Measurements from ENCODE around the gene CNFN.

Gene CNFN

DNA sequence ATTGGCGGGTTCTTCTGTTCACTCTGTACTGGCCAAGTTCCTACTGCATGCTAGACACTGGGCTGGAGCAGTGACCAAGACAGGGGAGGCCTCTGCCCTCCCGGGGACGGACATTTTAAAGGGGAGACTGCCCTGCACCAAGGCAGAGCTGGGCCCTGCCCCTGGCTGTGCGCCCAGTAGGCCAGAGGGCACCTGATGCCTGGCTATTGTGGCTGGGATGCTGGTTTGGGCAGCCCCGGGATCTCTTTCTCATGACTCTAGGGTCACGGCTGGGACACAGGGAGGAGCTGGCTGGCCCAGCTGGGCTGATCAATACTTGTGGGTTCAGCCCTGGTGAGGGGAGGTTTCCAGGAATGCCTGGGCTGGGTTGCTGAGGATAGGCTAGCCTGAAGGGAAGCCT is 19.4 kb upstream of the CNFN start:
- DNase-seq (ENCODE audit: low read depth): no peak

DNA sequence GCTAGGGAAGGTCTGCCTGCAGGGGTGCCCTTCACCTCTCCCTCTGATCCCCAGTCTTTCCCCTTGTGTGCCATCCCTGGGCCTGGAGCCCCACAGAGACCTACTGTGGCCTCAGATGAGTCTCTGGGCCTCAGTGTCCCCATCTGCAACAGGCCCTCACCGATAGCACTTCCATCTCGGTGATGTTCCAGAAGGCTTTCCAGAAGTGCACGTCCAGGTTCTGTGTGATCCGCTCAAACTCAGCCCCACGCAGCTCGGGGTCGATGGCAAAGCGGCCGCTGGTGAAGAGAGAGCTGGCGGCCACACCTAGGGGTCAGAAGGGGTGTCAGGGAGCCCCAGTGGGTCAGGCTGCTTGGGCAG is 17.7 kb upstream of the CNFN start:
- DNase-seq (ENCODE audit: low read depth): no peak

DNA sequence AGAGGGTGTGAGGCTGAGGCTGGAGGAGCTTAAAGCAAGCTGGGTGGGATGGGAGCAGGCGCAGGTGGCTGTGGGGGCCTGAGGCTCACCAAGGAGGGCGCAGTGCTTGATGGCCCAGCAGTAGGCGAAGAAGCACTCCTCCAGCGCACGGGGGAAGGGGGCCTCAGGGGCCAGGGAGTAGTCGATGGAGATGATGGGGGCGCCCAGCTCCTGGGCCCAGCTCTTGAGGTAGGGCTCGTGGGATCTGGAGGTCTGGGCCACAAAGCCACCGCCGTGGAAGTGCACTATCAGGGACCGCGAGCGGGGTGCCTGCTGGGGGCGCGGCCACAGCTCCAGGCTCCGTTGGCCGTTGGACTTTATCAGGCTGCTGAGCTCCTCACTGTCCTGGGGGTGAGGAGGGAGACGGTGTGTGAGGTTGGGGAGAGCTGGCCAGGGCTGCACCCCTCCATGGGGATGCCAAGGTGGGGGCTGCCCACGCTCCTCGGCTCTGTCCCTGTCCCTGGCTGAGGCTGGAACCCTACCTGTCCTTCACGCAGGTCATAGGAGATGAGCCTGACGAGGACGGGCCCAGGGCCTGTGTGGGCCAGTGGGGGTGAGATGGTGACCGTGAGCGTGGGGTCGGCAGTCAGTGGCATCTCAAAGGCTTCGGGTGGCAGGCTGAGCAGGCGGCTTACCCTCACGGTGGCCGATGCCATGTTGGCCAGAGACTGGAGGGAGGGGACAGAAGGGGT is 17.2 kb upstream of the CNFN start:
- DNase-seq (ENCODE audit: low read depth): no peak

DNA sequence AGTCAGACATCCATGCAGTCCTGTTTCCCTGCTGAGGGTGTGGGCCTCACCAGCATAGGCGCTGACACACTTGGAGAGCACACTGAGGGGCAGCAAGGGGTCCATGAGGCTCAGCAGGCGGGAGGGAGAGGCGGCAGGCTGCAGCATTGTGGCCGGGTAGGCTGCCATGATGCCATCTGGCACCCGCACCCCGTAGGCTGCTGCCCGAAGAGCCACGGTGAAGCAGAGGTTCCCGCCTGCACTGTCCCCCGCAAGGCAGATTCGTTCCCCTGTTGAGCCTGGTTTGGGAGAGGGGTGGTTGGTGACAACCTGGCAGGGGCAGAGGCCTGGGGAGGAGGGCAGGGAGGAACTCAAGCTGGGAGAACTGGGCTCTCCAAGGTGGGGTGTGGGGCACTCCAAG is 16.0 kb upstream of the CNFN start:
- no peak for DNase-seq (ENCODE audit: low read depth)

DNA sequence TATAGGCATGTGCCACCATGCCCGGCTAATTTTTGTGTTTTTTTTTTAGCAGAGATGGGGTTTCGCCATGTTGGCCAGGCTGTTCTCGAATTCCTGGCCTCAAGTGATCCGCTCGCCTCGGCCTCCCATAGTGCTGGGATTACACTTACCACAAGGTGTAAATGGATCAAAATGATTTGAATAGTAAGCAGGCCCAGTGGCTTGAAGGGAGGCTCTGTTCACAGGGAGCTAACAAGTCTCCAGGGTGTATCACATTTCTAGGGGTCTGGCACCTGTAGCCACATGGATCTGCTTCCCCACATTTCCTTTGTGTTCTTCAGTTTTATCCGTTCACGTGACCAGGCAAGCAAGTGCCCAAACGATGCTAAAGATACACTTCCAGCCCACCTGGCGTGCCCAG is 13.5 kb upstream of the CNFN start:
- DNase-seq (ENCODE audit: low read depth): no peak

DNA sequence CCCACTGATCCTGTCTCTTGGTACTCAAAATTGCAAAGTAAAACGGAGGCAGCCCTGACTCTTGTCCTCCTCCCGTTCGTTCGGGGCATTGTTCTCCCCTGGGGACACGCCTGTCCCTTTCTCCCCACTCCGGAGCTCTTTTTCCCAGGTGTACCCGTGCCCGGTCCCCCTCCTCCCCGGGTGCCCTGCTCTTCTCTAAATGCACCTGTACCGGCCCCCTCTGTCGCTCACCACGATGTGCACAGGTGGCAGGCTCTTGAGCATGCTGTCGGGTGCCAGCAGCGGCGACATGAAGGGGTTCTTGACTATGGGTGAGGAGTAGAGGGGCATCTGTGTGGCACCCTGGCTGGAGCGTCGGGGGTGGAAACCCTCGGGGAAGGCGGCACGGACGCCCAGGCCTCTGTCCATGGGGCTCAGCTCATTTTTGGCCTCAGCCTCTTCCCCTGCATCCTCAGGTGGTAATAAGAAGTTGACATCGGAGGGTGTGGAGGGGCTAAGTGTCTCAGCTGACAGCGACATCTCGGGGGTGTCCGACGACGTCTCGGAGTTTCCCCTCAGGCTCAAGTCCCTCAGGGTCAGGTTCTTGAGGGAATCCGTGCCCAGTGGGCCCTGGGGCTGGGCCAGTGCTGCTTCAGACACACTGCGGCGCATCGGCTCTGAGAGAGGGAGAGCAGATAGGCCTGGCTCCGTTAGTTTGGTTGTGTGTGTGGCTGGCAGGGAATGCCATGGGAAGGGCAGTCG is 12.4 kb upstream of the CNFN start:
- DNase-seq (ENCODE audit: low read depth): no peak

DNA sequence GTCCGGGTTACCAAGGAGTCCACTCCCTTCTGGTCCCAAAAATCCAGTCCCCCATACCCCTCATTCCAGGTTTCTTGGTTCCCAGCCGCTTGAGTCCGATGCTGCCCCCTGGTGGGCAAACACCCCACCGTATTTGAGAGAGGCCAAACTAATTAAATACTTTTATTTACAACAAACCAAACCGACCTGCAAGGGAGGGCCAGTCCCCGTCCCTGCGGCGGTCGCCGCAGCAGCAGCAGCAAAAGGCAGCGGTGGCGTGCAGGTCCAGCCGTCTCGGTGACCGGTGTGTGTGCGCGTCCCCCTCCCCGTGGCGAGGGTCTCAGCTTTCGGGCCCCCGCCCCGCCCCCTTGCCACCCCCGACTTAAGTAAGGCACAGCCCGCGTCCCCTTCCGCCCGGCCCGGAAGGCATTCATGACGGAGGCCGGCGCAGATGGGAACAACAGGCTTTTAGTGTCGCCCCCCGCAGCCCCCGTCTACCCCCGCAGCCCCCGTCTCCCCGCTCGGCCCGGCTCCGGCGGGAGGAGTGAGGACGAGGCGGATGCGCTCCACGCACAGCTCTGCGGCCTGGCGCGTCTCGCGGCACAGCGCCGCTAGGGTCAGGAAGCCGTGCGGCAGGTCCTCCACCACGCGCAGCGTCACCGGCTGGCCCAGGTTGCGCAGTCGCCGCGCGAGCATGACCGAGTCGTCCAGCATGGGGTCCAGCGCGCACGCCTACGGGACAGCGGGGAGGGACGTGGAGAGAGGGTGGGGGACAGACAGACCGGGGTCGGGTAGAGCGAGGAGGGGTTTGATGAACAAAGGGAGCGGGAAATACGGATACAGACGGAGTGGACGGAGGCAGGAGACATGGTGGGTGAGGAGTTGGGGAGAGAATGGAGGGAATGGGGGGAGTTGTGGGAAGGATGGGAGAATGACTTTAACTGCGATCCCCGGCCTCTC is 11.5 kb upstream of the CNFN start:
- no peak for DNase-seq (ENCODE audit: low read depth)

DNA sequence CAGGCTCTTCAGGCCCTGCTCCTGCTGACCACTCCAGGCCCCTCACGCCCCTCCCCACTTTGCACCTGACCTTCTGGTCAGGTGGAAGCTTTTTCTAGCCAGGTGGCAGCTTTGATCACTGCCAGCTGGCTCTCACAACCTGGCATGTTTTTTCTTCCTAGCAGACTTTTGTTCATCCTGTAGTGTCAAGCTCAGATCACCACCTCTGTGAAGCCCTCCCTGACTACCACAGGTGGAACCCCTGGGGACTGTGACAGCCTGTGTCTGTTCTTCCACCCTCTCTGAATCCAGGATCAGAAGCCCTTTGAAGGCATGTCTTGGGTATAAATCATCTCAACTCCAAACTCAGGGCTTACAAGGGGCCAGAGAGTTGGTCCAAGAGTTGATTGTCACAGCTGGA is 10.3 kb upstream of the CNFN start:
- no peak for DNase-seq (ENCODE audit: low read depth)

DNA sequence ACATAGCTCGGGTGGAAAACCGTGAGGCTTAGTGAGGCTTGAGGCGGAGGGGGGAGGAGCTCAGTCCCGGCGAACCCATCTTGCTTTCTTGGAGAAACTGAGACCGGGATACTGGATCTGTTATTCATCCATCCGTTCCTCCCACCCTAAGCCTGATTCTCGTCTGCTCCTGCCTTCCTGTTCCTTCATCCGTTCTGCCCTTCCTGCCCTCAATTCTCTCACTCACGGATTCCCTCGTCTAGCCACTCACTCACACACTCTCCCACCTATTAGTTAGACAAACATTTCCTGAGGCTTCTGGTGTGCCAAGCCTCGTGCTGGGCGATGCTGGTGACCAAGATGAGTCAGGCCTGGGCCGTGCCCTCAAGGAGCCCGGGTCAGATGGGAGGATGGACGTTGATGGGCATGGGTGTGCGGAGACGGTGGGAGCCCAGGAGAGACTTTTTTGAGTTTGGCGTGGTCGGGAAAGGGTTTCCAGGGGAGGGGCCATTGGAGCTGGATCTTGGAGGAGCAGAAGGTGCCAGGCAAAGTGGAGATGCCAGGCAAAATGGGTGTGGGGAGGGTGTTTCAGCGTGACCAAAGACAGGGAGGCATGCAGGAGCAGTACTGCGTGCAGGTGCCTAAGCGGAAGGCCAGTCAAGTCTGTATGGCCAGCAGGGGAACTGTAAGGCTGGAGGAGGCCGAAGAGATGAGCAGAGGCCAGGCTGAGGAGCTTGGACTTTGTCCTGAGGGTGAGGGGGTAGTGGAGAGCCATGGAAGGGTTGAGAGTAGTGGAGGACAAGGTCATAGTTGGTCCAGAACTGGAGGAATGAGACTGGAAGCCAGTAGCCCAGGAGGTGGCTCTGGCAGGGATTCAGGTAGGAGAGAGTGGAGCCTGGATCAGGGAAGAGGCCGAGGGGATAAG is 7.4 kb upstream of the CNFN start:
- no peak for DNase-seq (ENCODE audit: low read depth)

DNA sequence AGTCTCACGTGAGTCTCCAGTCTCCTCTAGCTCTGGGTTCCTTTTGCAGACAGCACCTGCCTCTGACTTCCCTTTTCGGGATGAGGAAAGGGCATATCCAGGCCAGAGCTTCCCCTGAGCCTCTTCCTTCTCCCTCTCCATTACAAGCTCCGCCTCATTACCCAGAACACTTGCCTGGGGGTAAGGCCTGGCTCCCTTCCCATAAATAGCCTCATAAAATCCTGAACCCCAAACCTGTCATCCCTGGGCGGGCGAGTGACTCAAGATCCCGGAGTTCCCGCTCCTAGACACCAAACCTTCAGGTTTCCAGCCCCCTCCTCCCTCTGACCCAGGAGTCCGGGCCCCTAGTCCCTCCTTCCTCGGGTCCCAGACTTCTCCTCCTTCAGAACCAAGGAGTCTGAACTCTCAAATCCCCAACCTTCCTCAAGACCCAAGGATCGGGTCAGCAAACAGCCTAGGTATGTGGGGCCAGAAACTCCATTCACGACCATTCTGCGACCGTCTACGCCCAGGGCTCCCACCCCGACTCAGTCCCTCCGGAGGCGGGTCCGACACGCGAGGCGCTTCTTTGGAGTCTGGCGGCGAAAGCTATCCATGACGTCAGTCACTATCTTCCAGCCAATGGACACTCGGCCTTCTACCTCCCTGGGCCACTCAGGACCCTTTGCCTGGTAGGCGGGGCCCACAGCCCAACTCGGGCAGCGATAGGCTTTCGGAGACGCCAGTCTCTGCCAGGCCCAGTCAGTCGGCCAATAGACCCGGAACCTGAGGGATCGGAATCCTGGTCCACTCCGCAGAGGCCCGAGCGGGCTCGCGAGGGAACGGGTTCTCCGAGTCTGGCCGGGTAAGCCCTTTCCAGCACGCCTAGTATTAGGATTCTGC is 6.5 kb upstream of the CNFN start:
- peak; percentile 97 for DNase-seq (ENCODE audit: low read depth)

DNA sequence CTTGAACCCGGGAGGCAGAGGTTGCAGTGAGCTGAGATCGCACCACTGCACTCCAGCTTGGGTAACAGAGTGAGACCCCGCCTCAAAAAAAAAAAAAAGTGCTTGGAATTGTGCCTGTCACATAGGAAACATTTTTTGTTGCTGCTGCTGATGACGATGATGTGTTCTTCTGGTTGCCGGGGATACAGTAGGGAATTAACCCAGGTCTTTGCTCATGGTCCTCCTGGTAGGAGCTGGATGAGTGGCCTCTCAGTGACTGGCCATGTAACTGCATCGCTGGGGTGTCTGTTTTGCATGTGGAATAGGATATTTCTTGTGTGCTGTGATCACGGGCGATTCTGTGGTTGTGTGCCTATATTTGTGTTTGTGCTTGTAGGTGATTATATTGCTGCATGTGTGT is 4.7 kb upstream of the CNFN start:
- DNase-seq (ENCODE audit: low read depth): no peak

DNA sequence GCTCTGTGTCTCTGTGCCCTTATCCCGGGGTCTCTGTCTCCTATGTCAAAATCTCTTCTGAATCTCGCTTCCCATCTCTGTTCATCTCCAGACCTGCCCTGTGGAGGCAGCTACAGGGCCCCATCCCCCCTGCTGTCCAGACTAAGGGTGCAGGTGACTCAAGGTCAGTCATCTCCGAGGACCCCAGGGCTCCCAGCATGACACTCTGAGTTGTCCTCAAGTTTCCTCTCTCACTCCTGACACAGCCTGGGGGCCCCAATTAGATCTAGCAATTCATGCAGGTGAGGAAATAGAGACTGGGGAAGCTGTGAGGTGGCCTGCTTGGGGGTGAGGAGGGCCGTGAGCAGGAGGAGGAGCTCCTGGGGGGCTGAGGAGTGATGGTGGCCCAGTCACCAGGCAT is 2.1 kb upstream of the CNFN start:
- no peak for DNase-seq (ENCODE audit: low read depth)

DNA sequence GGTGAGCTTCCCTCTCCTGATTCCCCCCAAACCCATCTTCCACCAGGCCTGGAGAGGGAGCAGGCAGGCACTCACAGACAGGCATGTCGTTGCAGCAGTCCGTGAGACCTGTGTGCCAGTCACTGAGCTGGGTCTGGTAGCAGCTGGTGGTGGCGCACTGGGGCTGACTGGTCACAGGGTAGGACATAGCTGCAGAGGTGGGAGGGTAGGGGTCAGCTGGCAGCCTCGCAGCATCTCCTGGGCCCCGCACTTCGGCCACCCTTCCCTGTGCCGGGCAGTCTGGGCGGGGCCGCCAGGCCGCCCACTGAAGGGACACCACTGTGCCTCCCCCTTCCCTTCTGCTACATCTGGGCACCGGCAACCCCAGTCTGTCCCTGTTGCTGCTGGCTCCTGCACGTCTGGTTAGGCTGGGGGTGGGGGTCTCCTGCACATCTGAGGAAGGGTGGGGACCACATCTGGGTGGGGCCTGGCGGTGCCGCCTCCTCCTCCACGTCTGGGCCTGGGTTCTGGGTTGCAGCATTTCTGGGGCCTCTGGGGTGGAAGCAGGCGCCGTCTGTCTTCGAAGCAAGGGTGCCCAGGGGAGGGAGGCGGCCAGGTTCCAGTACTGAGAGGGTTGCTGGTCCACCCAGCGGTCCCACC is 1.1 kb downstream of the CNFN start:
- no peak for DNase-seq (ENCODE audit: low read depth)

DNA sequence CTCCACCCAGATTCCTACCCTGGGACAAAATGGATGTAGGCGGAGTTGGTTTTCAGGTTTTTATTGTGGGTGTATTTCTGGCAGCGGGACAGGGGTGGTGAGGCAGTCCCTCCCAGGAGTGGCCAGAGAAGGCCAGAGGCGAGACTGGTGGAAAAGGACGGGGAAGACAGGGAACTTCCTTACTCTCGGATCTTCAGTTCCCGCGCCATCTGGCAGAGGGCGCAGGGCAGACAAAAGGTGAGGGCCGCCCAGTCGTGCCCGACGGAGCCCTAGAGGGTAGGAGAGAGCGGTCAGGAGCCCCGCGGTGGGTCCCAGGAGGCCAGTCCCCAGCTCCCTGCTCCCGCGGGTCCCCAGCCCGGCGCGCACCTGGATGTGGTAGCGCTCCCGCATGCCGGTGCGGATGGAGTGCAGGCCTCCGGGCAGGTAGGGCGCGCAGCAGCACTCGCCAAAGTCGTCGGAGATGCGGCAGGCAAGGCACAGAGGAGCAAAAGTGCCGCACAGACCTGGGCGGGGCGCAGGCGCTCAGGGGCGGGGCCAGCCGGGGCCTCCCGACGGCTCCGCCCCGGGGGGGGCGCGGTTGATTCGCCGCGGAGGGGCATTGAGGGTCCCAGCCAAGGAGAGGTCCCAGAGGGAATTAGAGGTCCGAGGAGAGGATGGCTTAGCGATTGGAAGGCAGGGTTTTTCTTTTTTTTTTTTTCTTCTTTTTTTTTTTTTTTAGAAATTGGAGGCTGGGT is 3.0 kb downstream of the CNFN start:
- DNase-seq (ENCODE audit: low read depth): no peak

DNA sequence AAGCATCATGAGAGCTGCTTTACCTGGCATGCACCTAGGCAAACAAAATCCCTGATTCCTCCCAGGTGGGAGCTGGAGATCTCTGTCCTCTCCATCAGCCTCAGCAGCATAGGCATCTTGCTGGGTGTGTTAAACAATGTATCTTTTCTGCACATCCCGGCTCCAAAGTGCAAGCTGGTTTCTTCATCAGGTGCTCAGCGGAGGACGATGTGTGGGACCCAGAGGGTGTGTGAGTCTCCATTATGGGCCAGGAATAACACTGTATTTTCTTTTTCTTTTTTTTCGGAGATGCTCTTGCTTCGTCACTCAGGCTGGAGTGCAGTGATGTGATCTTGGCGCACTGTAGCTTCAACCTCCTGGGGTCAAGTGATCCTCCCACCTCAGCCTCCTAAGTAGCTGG is 9.9 kb downstream of the CNFN start:
- DNase-seq (ENCODE audit: low read depth): no peak

DNA sequence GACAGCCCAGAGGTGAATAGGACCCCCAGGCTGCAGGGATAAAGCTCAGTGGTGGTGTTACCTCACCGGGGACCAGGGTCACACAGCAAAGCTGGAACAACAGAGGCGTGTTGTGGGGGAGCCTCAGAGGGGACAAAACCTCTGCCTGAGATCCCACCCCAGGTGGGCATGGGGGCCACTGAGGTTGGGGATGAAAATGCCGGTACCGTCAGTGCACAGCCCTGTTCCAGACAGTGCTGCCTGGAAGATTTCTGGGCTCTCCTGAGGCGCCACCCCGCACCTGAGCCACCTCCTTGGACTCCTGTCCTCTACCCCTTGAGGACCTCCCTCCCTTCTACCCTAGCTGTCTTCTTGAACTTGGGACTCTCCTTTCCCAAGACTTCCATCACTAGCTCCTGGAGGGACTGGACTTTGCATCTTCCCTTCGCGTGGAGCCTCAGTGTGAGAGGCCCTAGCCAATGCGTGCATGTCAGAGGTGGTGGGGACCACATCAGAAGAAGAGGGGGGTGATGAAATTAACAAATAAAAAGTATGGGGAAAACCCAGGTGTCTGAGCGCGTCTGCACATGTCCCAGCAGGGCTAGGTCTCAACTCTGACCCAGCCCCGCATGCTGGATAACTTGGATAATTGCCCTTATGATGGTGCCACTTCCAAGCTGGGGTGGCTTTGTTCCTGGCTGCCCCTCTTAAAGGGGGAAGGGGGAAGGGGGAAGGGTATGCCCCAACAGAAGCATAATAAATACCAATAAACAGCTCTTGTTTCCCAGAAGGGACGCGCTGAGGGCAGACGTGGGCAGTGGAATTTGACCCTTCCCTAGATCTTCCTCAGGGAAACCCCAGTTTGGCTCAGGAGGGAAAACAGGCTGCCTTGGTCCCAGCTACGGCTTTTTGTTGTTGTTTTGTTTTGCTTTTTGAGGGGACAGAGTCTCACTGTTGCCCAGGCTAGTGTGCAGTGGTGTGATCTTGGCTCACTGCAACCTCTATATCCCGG is 11.6 kb downstream of the CNFN start:
- no peak for DNase-seq (ENCODE audit: low read depth)

DNA sequence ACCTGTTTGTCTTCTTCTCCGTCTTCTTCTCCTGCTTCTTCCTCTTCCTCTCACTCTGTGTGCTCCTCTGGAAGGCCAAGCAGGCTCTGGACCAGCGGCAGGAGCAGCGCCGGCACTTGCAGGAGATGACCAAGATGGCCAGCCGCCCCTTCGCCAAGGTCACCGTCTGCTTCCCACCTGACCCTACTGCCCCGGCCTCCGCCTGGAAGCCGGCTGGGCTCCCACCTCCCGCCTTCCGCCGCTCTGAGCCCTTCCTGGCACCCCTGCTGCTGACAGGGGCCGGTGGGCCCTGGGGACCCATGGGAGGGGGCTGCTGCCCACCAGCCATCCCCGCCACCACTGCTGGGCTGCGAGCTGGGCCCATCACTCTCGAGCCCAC is 13.9 kb downstream of the CNFN start:
- no peak for DNase-seq (ENCODE audit: low read depth)

DNA sequence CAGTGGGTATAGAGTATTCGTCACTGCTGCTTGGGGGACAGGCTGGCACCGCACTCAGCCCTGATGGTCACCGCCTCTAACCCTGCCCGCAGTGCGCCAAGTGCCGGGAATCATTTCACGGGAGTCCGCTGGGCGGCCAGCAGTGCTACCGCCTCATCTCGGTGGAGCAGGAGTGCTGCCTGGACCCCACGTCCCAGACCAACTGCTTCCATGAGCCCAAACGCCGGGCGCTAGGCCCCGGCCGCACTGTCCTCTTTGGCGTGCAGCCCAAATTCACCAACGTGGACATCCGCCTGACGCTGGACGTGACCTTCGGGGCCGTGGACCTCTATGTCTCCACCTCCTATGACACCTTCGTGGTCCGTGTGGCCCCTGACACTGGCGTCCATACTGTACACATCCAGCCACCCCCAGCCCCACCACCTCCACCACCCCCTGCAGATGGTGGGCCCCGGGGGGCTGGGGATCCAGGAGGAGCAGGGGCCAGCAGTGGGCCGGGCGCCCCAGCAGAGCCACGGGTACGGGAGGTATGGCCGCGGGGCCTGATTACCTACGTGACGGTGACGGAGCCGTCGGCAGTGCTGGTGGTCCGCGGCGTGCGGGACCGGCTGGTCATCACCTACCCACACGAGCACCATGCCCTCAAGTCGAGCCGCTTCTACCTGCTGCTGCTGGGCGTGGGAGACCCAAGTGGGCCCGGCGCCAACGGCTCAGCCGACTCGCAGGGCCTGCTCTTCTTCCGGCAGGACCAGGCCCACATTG is 14.5 kb downstream of the CNFN start:
- DNase-seq (ENCODE audit: low read depth): no peak
